GM12875 (cell line): ENCODE data around the gene PPARD.

ENCODE experiments used
- H3K4me3 ChIP-seq: one replicate; pipeline ENCODE4 v1.5.1; 2011; ENCODE audit warnings: low read depth, low read length, control low read depth
- CTCF ChIP-seq: IDR thresholded peaks from 2 replicates; pipeline ENCODE4 v1.5.1; 2011; ENCODE audit warnings: low read depth, mild to moderate bottlenecking, control low read depth, inconsistent platforms, low read length, moderate library complexity, borderline replicate concordance; ENCODE audit not compliant: insufficient read depth

PPARD gene

GRCh38 chr6:35402856-35403191 lies 60.5 kb downstream of the PPARD start:
- TF ChIP-seq CTCF, result no peak
- H3K4me3 ChIP-seq, result no peak overlapping the region

- no peak for TF ChIP-seq CTCF
- no peak overlapping the region for H3K4me3 ChIP-seq
Observed at GRCh38 chr6:35403544-35404442, 61.4 kb downstream of the PPARD start.

GRCh38 chr6:35406711-35407485 lies 64.5 kb downstream of the PPARD start:
- no peak for TF ChIP-seq CTCF
- H3K4me3 ChIP-seq, result no peak overlapping the region

- no peak overlapping the region for H3K4me3 ChIP-seq
- TF ChIP-seq CTCF, result no peak
Observed at GRCh38 chr6:35409245-35409644, 66.9 kb downstream of the PPARD start.

- H3K4me3 ChIP-seq, result no peak overlapping the region
- TF ChIP-seq CTCF, result no peak
Observed at GRCh38 chr6:35410131-35410530, 67.8 kb downstream of the PPARD start.

- no peak for TF ChIP-seq CTCF
- H3K4me3 ChIP-seq, result no peak overlapping the region
Observed at GRCh38 chr6:35411066-35411465, 68.7 kb downstream of the PPARD start.

GRCh38 chr6:35412102-35412501 lies 69.7 kb downstream of the PPARD start:
- no peak overlapping the region for H3K4me3 ChIP-seq
- no peak for TF ChIP-seq CTCF
